ENCODE results near the gene MGAT3.
"Not testable (repeated sequence)": the region's sequence is repeated elsewhere in the genome, so short reads cannot be mapped to it uniquely, and the experiment has no call there.

The MGAT3 gene

GRCh38 chr22:39514373-39514973 is 57.7 kb downstream of the MGAT3 start:
- H3K9ac ChIP-seq (ENCODE audit: low read length), result no peak overlapping the region
- H3K27ac ChIP-seq (ENCODE audit: low read length), result no peak overlapping the region
- no peak overlapping the region for H3K4me3 ChIP-seq (ENCODE audit: low read length)
- H3K27me3 ChIP-seq (ENCODE audit: control insufficient read depth, insufficient read depth, low read length), result peaks cover 86% of the 10 kb centered on the region
- peaks cover 55% of the 10 kb centered on the region for H3K36me3 ChIP-seq (ENCODE audit: control insufficient read depth, low read depth, low read length)
- H3K4me1 ChIP-seq (ENCODE audit: control insufficient read depth, low read depth, low read length), result peaks cover 8% of the 10 kb centered on the region
- no peaks in the 10 kb centered on the region for H3K9me3 ChIP-seq (ENCODE audit: control insufficient read depth, low read depth, low read length)

GRCh38 chr22:39515266-39516050 is 58.6 kb downstream of the MGAT3 start:
- Histone ChIP-seq H3K27ac (ENCODE audit: low read length) (no peak overlapping the region), H3K4me1 (ENCODE audit: control insufficient read depth, low read depth, low read length) (peaks cover 8% of the 10 kb centered on the region), H3K4me3 (ENCODE audit: low read length) (no peak overlapping the region), H3K27me3 (ENCODE audit: control insufficient read depth, insufficient read depth, low read length) (peaks cover 76% of the 10 kb centered on the region), H3K36me3 (ENCODE audit: control insufficient read depth, low read depth, low read length) (peaks cover 52% of the 10 kb centered on the region), H3K9me3 (ENCODE audit: control insufficient read depth, low read depth, low read length) (no peaks in the 10 kb centered on the region), H3K9ac (ENCODE audit: low read length) (no peak overlapping the region)

- Histone ChIP-seq H3K4me1 (ENCODE audit: control insufficient read depth, low read depth, low read length) (peaks cover 11% of the 10 kb centered on the region), H3K9ac (ENCODE audit: low read length) (no peak overlapping the region), H3K27me3 (ENCODE audit: control insufficient read depth, insufficient read depth, low read length) (peaks cover 56% of the 10 kb centered on the region), H3K4me3 (ENCODE audit: low read length) (no peak overlapping the region), H3K27ac (ENCODE audit: low read length) (no peak overlapping the region), H3K9me3 (ENCODE audit: control insufficient read depth, low read depth, low read length) (no peaks in the 10 kb centered on the region), H3K36me3 (ENCODE audit: control insufficient read depth, low read depth, low read length) (peaks cover 52% of the 10 kb centered on the region)
These were observed 60.7 kb downstream of the MGAT3 start for GRCh38 chr22:39517470-39517869.

GRCh38 chr22:39518144-39518786 is 61.5 kb downstream of the MGAT3 start:
- Histone ChIP-seq H3K4me1 (ENCODE audit: control insufficient read depth, low read depth, low read length) (peaks cover 11% of the 10 kb centered on the region), H3K4me3 (ENCODE audit: low read length) (peak overlapping the region; percentile 99), H3K27me3 (ENCODE audit: control insufficient read depth, insufficient read depth, low read length) (peaks cover 48% of the 10 kb centered on the region), H3K9me3 (ENCODE audit: control insufficient read depth, low read depth, low read length) (no peaks in the 10 kb centered on the region), H3K27ac (ENCODE audit: low read length) (no peak overlapping the region), H3K36me3 (ENCODE audit: control insufficient read depth, low read depth, low read length) (peaks cover 58% of the 10 kb centered on the region), H3K9ac (ENCODE audit: low read length) (no peak overlapping the region)

GRCh38 chr22:39518996-39519680 is 62.3 kb downstream of the MGAT3 start:
- peaks cover 11% of the 10 kb centered on the region for H3K4me1 ChIP-seq (ENCODE audit: control insufficient read depth, low read depth, low read length)
- peak overlapping the region; percentile 99 for H3K4me3 ChIP-seq (ENCODE audit: low read length)
- peaks cover 54% of the 10 kb centered on the region for H3K36me3 ChIP-seq (ENCODE audit: control insufficient read depth, low read depth, low read length)
- H3K27me3 ChIP-seq (ENCODE audit: control insufficient read depth, insufficient read depth, low read length), result peaks cover 39% of the 10 kb centered on the region
- no peaks in the 10 kb centered on the region for H3K9me3 ChIP-seq (ENCODE audit: control insufficient read depth, low read depth, low read length)
- H3K27ac ChIP-seq (ENCODE audit: low read length), result peak overlapping the region; percentile 70
- H3K9ac ChIP-seq (ENCODE audit: low read length), result peak overlapping the region; percentile 99

GRCh38 chr22:39519681-39520225 is 62.9 kb downstream of the MGAT3 start:
- H3K9me3 ChIP-seq (ENCODE audit: control insufficient read depth, low read depth, low read length), result no peaks in the 10 kb centered on the region
- peaks cover 11% of the 10 kb centered on the region for H3K4me1 ChIP-seq (ENCODE audit: control insufficient read depth, low read depth, low read length)
- H3K36me3 ChIP-seq (ENCODE audit: control insufficient read depth, low read depth, low read length), result peaks cover 55% of the 10 kb centered on the region
- peaks cover 33% of the 10 kb centered on the region for H3K27me3 ChIP-seq (ENCODE audit: control insufficient read depth, insufficient read depth, low read length)
- peak overlapping the region; percentile 99 for H3K4me3 ChIP-seq (ENCODE audit: low read length)
- H3K9ac ChIP-seq (ENCODE audit: low read length), result peak overlapping the region; percentile 99
- H3K27ac ChIP-seq (ENCODE audit: low read length), result peak overlapping the region; percentile 100

GRCh38 chr22:39520226-39521105 is 63.7 kb downstream of the MGAT3 start, which contains the start of gene ATF4:
Gene ATF4 (plus strand): TSS chr22:39520562. CDS start chr22:39521446, 884 bp downstream.
- Histone ChIP-seq H3K4me1 (ENCODE audit: control insufficient read depth, low read depth, low read length) (peaks cover 11% of the 10 kb centered on the region), H3K36me3 (ENCODE audit: control insufficient read depth, low read depth, low read length) (peaks cover 51% of the 10 kb centered on the region), H3K27ac (ENCODE audit: low read length) (peak within 1 kb of the TSS; percentile 100), H3K27me3 (ENCODE audit: control insufficient read depth, insufficient read depth, low read length) (peaks cover 27% of the 10 kb centered on the region), H3K4me3 (ENCODE audit: low read length) (peak within 1 kb of the TSS; percentile 99), H3K9ac (ENCODE audit: low read length) (peak within 1 kb of the TSS; percentile 99), H3K9me3 (ENCODE audit: control insufficient read depth, low read depth, low read length) (no peaks in the 10 kb centered on the region)

GRCh38 chr22:39521106-39521885 is 64.5 kb downstream of the MGAT3 start:
- H3K9me3 ChIP-seq (ENCODE audit: control insufficient read depth, low read depth, low read length), result not testable (repeated sequence)
- Histone ChIP-seq H3K36me3 (ENCODE audit: control insufficient read depth, low read depth, low read length) (peaks cover 43% of the 10 kb centered on the region), H3K9ac (ENCODE audit: low read length) (peak overlapping the region; percentile 99), H3K27me3 (ENCODE audit: control insufficient read depth, insufficient read depth, low read length) (peaks cover 20% of the 10 kb centered on the region), H3K4me3 (ENCODE audit: low read length) (peak overlapping the region; percentile 99), H3K4me1 (ENCODE audit: control insufficient read depth, low read depth, low read length) (peaks cover 11% of the 10 kb centered on the region), H3K27ac (ENCODE audit: low read length) (peak overlapping the region; percentile 100)

- H3K27ac ChIP-seq (ENCODE audit: low read length); H3K9me3 ChIP-seq (ENCODE audit: control insufficient read depth, low read depth, low read length): not testable (repeated sequence)
- Histone ChIP-seq H3K9ac (ENCODE audit: low read length) (peak overlapping the region; percentile 99), H3K4me1 (ENCODE audit: control insufficient read depth, low read depth, low read length) (peaks cover 11% of the 10 kb centered on the region), H3K4me3 (ENCODE audit: low read length) (peak overlapping the region; percentile 99), H3K27me3 (ENCODE audit: control insufficient read depth, insufficient read depth, low read length) (peaks cover 16% of the 10 kb centered on the region), H3K36me3 (ENCODE audit: control insufficient read depth, low read depth, low read length) (peaks cover 37% of the 10 kb centered on the region)
These were observed 65.3 kb downstream of the MGAT3 start for GRCh38 chr22:39522091-39522490.
